Heart left ventricle (tissue), 16 donors: ENCODE results near the gene RECK. TPM values are rescaled to one million over a fixed set of nuclear protein-coding genes. Genes with fewer than 3 reads are reported as not detected.

Experiments
- ATAC-seq, 4 donors: fragments of 200-7000 bp; cut with Tn5 transposase; one replicate each; pipeline ENCODE4 v1.9.1; 2020 to 2022; ENCODE audit warnings: moderate library complexity in 4 of 4, mild to moderate bottlenecking in 3 of 4, moderate number of reproducible peaks in 1 of 4
- DNase-seq, 5 donors: peaks; one replicate each; pipeline ENCODE4 v3.0.0-alpha.2; 2020
- H3K27ac ChIP-seq, 12 donors: fragments of 200-600 bp; sonication (generic) in 4 of 12; one replicate each; pipeline versions ENCODE4 v1.5.0 to v1.8.0; 2016 to 2022; ENCODE audit warnings: mild to moderate bottlenecking in 2 of 12
- H3K27me3 ChIP-seq, 9 donors: fragments of 200-600 bp; sonication (generic) in 2 of 9; one replicate each; pipeline versions ENCODE4 v1.5.1 to v1.8.0; 2016 to 2022; ENCODE audit warnings: mild to moderate bottlenecking in 3 of 9
- H3K36me3 ChIP-seq, 9 donors: fragments of 200-600 bp; sonication (generic) in 2 of 9; one replicate each; pipeline versions ENCODE4 v1.5.0 to v1.8.0; 2018 to 2022; ENCODE audit warnings: mild to moderate bottlenecking in 2 of 9
- H3K4me1 ChIP-seq, 12 donors: fragments of 200-600 bp; sonication (generic) in 4 of 12; one replicate each; pipeline versions ENCODE4 v1.5.0 to v1.8.0; 2016 to 2022; ENCODE audit warnings: mild to moderate bottlenecking in 3 of 12
- H3K4me3 ChIP-seq, 12 donors: fragments of 200-600 bp; sonication (generic) in 4 of 12; one replicate each; pipeline versions ENCODE4 v1.5.0 to v1.8.0; 2017 to 2022; ENCODE audit warnings: mild to moderate bottlenecking in 9 of 12, moderate library complexity in 4 of 12
- H3K9me3 ChIP-seq, 12 donors: fragments of 200-600 bp; sonication (generic) in 4 of 12; one replicate each; pipeline versions ENCODE4 v1.5.0 to v1.8.0; 2016 to 2022; ENCODE audit warnings: mild to moderate bottlenecking in 1 of 12
- POLR2A ChIP-seq, 2 donors: fragments of 450-650 bp; IDR thresholded peaks; one replicate each; pipeline ENCODE4 v1.6.1; 2017; ENCODE audit warnings: antibody characterized with exemption in 2 of 2, mild to moderate bottlenecking in 2 of 2, moderate library complexity in 2 of 2
- WGBS, 4 donors: extraction: QIAGEN DNeasy Blood & Tissue Kit in 2 of 4; methylation state at CpG; one replicate each; pipeline versions ENCODE4 v1.1.5 to v1.1.7; 2013 to 2018; 5-methylcytosine and 5-hydroxymethylcytosine counted together
- intact Hi-C, 10 donors: fragments of 100-400 bp; cut with DNase I; formaldehyde crosslinking; loops; one replicate each; pipeline versions ENCODE4 v1.11.1 to v1.14.2; 2022
- polyA plus RNA-seq, 2 donors: library from polyadenylated mRNA; stranded (reverse); fragments of 200-250 nt; gene quantifications; one replicate each; pipeline ENCODE4 v1.2.3, GENCODE V29; 2013
- total RNA-seq, 9 donors: library from RNA; depleted of rRNA in 2 of 9; stranded (reverse); fragments of >200 nt in 2 of 9; fragmentation: NEBNext Ultra II Directional in 3 of 9; extraction: Animal tissue kit (Norgen Biotek cat#: 25700) in 3 of 9; gene quantifications; one replicate each; pipeline versions ENCODE4 v1.1.0 to v1.2.4, GENCODE V29; 2016 to 2023
- TF ChIP-seq, protein P1 (sequence below), 12 donors: fragments of 200-600 bp; sonication (generic) in 4 of 12; IDR thresholded peaks; one replicate each; pipeline versions ENCODE4 v1.5.0 to v1.8.0; 2018 to 2022; ENCODE audit warnings: antibody characterized with exemption in 12 of 12, mild to moderate bottlenecking in 5 of 12
- donor health status: ischemic (EF 13 %, LVEDD 7.1; RV severe dilation, severe dysfunction).
- donor health status: healthy with polysubstance abuse.
- donor health status: DM: no; HTN: yes; CAD: no.
- donor health status: DM: no; HTN: no; CAD: no.
- donor health status: ischemic (EF 25% LVEDD 6.9; RV normal size, moderate dysfunction).
- donor health status: ischemic (EF 25% LVEDD 5.7; RV mildly dilated, moderate dysfunction).
- donor health status: healthy.
- donor health status: DM: yes; HTN: yes; CAD: no.
- donor health status: ischemic (EF 35%, LVEDD 5.7; RV mildly dilated, moderate dysfunction).
- donor health status: nonischemic (EF 11% LVEDD 7.7; RV severe dilation, severe dysfunction).
- donor health status: DM: yes; HTN: yes; CAD: no.
- donor health status: PGD.
- donor health status: ischemic (EF 29% LVEDD 5.4; RV normal size, mild dysfunction).
- donor health status: nonischemic (EF 23%, LVEDD 6.1; RV moderate dilation, normal function).

Gene RECK
- total and polyA plus RNA-seq, 11 donors = 2.5 to 10.2 (median 4.9) TPM

- Histone ChIP-seq H3K4me3 (no peak overlapping the region), H3K27ac (no peak overlapping the region), H3K27me3 (no peaks in the 10 kb centered on the region), H3K36me3 (peaks cover 0 to 67% (median 20%) of the 10 kb centered on the region in 9 donors), H3K4me1 (peaks cover 0 to 5% (median 0%) of the 10 kb centered on the region in 12 donors), H3K9me3 (no peaks in the 10 kb centered on the region)
- 55 to 92% (median 91%) methylated on average over 2 of the region's 2 CpGs for WGBS, 4 donors
- DNase-seq = no peak
- intact Hi-C loops = no loop called here
- TF ChIP-seq POLR2A (IDR thresholded peaks at IDR 0.05) = no peak
- TF ChIP-seq, protein P1, sequence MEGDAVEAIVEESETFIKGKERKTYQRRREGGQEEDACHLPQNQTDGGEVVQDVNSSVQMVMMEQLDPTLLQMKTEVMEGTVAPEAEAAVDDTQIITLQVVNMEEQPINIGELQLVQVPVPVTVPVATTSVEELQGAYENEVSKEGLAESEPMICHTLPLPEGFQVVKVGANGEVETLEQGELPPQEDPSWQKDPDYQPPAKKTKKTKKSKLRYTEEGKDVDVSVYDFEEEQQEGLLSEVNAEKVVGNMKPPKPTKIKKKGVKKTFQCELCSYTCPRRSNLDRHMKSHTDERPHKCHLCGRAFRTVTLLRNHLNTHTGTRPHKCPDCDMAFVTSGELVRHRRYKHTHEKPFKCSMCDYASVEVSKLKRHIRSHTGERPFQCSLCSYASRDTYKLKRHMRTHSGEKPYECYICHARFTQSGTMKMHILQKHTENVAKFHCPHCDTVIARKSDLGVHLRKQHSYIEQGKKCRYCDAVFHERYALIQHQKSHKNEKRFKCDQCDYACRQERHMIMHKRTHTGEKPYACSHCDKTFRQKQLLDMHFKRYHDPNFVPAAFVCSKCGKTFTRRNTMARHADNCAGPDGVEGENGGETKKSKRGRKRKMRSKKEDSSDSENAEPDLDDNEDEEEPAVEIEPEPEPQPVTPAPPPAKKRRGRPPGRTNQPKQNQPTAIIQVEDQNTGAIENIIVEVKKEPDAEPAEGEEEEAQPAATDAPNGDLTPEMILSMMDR (IDR thresholded peaks at IDR 0.05) = no peak
- ATAC-seq = no peak
Observed at GRCh38 chr9:36110434-36110833, 73.7 kb downstream of the RECK start.

GRCh38 chr9:36112516-36112915 lies 75.8 kb downstream of the RECK start:
- H3K4me3 ChIP-seq = no peak overlapping the region
- no peak for ATAC-seq
- no peak for DNase-seq
- H3K9me3 ChIP-seq = no peaks in the 10 kb centered on the region
- no peaks in the 10 kb centered on the region for H3K27me3 ChIP-seq
- H3K36me3 ChIP-seq = peaks cover 0 to 74% (median 28%) of the 10 kb centered on the region in 9 donors
- no peak overlapping the region for H3K27ac ChIP-seq
- WGBS, 4 donors = 82 to 88% (median 85%) methylated on average over 3 of the region's 3 CpGs
- intact Hi-C loops = no loop called here
- H3K4me1 ChIP-seq = peaks cover 0 to 5% (median 0%) of the 10 kb centered on the region in 12 donors
- TF ChIP-seq POLR2A (IDR thresholded peaks at IDR 0.05) = no peak
- TF ChIP-seq, protein P1 (IDR thresholded peaks at IDR 0.05) = no peak

GRCh38 chr9:36113999-36114398 lies 77.3 kb downstream of the RECK start:
- intact Hi-C loops = no loop called here
- 85 to 96% (median 88%) methylated on average over 2 of the region's 2 CpGs for WGBS, 4 donors
- Histone ChIP-seq H3K9me3 (no peaks in the 10 kb centered on the region), H3K27ac (no peak overlapping the region), H3K36me3 (peaks cover 0 to 71% (median 27%) of the 10 kb centered on the region in 9 donors), H3K27me3 (no peaks in the 10 kb centered on the region), H3K4me3 (no peak overlapping the region), H3K4me1 (peaks cover 0 to 4% (median 0%) of the 10 kb centered on the region in 12 donors)
- ATAC-seq = no peak
- no peak for DNase-seq
- TF ChIP-seq, protein P1 (IDR thresholded peaks at IDR 0.05) = no peak
- TF ChIP-seq POLR2A (IDR thresholded peaks at IDR 0.05) = no peak

- WGBS, 4 donors = 90 to 99% (median 94%) methylated on average over 3 of the region's 3 CpGs
- Histone ChIP-seq H3K27ac (no peak overlapping the region), H3K4me3 (no peak overlapping the region), H3K4me1 (no peaks in the 10 kb centered on the region), H3K9me3 (no peaks in the 10 kb centered on the region), H3K36me3 (peaks cover 0 to 69% (median 28%) of the 10 kb centered on the region in 9 donors), H3K27me3 (no peaks in the 10 kb centered on the region)
- TF ChIP-seq, protein P1 (IDR thresholded peaks at IDR 0.05) = no peak
- no peak for TF ChIP-seq POLR2A (IDR thresholded peaks at IDR 0.05)
- DNase-seq (no peak), ATAC-seq (no peak)
- intact Hi-C loops = no loop called here
Observed at GRCh38 chr9:36116593-36116992, 79.9 kb downstream of the RECK start.
